ENCODE results near the gene PRDM10.
A peak's percentile ranks its signal among the peaks of the same experiment; 100 is the strongest.
"Not testable (repeated sequence)": the region's sequence is repeated elsewhere in the genome, so short reads cannot be mapped to it uniquely, and the experiment has no call there.

PRDM10 gene, protein sequence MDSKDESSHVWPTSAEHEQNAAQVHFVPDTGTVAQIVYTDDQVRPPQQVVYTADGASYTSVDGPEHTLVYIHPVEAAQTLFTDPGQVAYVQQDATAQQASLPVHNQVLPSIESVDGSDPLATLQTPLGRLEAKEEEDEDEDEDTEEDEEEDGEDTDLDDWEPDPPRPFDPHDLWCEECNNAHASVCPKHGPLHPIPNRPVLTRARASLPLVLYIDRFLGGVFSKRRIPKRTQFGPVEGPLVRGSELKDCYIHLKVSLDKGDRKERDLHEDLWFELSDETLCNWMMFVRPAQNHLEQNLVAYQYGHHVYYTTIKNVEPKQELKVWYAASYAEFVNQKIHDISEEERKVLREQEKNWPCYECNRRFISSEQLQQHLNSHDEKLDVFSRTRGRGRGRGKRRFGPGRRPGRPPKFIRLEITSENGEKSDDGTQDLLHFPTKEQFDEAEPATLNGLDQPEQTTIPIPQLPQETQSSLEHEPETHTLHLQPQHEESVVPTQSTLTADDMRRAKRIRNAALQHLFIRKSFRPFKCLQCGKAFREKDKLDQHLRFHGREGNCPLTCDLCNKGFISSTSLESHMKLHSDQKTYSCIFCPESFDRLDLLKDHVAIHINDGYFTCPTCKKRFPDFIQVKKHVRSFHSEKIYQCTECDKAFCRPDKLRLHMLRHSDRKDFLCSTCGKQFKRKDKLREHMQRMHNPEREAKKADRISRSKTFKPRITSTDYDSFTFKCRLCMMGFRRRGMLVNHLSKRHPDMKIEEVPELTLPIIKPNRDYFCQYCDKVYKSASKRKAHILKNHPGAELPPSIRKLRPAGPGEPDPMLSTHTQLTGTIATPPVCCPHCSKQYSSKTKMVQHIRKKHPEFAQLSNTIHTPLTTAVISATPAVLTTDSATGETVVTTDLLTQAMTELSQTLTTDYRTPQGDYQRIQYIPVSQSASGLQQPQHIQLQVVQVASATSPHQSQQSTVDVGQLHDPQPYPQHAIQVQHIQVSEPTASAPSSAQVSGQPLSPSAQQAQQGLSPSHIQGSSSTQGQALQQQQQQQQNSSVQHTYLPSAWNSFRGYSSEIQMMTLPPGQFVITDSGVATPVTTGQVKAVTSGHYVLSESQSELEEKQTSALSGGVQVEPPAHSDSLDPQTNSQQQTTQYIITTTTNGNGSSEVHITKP

DNA sequence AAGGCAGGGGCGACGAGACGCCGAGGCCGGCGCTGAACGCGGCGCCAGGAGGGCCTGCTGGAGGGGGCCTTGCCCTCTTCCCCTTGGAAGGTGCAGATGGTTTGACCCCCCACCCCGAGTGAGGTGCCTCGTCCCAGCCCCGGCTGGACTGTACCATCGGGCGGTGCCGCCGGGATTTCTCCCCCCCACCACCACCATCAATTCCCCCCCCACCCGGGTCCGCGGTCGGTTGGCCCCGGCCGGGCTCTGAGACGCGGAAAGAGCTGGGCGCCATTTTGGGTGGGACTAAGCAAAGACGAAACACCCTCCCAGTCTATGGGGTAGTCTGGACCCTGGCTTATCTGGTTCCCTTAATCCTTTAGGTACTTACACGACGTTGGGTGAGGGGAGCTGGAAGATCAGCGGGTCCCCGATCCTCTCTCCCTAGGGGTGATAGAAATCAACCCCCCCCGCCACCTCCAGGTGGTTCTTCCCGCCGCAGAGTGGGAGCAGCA lies at the start of gene PRDM10:
Gene PRDM10 (minus strand): TSS at position 484 of the 494 bp plus-strand sequence. CDS start 41,871 bp downstream, outside the sequence.
- DNase-seq (ENCODE audit: low read depth in 2 of 2): peak; percentile 79 to 83

DNA sequence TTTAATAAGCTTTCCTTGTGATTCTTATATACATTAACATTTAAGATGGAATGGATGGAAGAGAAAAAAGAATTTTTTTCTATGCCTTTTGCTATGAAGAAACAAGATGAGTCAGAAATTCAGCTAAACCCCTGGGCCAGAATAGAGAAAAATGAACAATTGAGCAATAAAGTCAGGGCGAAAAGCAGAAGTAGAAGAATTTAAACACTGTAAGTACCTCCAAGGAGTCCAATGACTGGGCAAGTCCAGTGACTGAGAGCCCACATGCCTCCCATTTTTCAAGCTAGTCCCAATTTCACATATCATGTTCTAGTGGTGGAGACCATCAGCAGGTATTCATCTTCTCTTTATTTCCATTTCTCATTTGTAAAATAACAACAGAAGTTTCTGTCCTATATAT lies 48.4 kb upstream of the PRDM10 start:
- DNase-seq (ENCODE audit: low read depth in 2 of 2): no peak

DNA sequence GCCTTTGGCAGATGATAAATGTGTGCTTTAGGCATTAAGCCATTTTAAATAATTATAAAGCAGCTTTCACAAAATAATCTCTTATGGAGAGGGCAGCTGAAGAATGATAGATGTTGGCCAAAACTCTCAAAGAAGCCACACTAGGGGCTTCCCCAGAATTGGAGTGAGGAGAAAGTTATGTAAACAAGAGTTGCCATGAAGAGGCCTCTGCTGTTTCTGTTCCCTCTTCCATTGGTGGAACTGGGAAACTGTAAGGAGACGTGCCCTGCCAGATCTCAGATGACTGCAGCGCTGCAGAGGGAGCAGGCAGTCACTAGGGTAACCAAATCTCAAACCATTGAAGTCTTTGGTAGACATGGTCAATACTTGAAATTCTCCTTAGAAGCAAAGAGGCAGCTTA lies 47.6 kb upstream of the PRDM10 start:
- DNase-seq (ENCODE audit: low read depth in 2 of 2): no peak

DNA sequence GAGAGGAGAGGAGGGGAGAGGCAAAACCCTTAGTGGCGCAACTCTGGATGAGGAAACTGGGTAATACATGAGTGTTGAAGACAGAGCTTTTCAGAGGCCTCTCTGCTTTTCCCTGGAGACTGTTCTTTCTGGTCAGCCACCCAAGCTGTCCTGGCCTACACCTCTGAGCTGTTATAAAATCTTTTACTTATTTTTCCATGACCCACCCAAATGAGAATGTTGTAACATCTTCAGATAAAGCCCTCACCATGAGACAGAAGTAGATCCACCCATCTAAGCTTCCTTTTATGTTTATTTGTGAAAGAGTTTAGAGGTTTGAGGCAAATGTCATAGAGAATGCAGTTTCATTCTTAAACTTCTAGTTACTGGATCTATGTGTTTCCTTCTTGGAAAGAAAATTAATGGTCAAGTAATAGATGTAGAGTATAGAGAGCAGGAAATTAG lies 46.7 kb upstream of the PRDM10 start:
- DNase-seq (ENCODE audit: low read depth in 2 of 2): no peak

DNA sequence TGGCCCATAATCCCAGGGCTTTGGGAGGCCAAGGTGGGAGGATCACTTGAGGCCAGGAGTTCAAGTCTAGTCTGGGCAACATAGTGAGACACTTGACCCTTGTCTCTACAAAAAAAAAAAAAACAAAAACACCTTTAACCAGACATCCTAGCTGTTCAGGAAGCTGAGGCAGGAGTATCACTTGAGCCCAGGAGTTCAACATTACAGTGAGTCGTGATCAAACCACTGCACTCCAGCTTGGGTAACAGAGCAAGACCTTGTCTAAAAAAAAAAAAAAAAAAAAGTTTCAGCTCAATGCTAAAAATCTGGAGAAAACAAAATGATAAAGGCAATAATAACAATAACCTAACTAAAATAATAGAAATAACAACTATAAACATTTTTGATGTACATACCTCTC lies 44.5 kb upstream of the PRDM10 start:
- DNase-seq (ENCODE audit: low read depth in 2 of 2): no peak

DNA sequence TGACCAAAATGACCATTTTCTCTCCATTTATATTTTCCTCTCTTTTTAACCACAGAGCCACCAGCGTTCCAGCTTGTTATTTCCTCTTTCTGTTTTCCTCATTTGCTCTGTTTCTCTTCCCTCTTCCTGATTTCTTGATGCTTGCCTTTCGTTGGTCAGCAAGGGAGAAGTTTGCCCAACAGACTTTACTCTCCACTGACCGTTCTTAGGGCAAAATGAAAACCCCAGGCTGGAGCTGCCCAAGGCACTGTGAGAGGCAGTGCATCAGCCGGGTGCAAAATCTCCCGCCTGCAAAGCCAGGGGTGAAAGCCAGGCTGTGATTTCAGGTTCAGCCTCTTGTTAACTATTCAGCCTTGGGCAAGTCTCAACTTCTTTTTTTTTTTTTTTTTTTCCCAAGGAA lies 40.9 kb upstream of the PRDM10 start:
- DNase-seq (ENCODE audit: low read depth in 2 of 2): no peak

DNA sequence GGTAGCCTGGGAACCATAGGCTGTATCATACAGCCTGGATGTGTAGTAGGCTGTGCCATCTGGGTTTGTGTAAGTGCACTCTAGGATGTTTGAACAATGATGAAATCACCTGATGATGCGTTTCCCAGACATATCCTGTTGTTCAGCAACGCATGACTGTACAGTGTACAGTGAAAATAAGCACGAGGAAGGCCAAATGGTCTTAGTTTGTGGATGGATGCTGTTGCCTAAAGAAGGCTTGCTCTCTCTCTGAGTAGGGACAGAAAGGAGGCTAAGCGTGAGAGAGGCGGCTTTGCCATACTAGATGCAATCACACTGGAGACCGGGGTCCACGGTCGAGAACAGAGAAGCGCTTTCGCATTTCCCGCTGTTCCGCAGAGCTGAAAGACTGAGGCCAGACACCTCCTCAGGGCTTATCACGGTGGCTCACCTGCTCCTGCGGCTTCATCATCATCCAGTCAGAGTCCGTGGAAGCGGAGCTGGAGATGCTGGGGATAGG lies 39.5 kb upstream of the PRDM10 start:
- DNase-seq (ENCODE audit: low read depth in 2 of 2): no peak

DNA sequence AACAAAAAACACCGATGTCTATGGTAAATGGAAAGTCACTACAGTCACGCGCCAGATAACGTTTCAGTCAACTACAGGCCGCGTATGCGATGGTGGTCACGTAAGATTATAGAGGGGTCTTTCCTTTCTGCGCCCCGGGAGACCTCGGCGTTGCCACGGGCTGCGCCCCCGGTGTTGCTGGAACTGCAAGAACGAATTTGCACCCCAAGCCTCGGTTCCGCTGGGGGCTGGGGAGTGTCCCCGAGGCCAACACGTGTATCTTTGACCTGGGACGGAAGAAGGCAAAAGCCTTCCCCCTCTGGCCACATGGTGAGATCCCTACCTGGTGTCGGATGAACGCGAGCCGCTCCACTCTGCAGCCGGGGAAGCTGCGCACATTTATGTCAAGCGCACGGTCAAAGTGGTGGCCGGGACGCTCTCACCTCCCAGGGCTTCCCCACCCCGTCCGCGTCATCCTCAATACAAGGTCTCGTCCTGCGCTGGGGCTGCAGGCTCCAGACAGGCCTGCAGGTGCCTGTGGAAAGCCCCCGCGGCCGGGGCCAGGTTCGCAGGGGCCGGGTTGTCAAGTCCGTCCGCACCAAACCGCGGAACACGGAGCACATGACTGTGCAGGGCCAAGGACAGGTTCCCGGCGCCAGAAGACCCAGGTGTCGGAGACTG lies 37.8 kb upstream of the PRDM10 start:
- DNase-seq (ENCODE audit: low read depth in 2 of 2): no peak

DNA sequence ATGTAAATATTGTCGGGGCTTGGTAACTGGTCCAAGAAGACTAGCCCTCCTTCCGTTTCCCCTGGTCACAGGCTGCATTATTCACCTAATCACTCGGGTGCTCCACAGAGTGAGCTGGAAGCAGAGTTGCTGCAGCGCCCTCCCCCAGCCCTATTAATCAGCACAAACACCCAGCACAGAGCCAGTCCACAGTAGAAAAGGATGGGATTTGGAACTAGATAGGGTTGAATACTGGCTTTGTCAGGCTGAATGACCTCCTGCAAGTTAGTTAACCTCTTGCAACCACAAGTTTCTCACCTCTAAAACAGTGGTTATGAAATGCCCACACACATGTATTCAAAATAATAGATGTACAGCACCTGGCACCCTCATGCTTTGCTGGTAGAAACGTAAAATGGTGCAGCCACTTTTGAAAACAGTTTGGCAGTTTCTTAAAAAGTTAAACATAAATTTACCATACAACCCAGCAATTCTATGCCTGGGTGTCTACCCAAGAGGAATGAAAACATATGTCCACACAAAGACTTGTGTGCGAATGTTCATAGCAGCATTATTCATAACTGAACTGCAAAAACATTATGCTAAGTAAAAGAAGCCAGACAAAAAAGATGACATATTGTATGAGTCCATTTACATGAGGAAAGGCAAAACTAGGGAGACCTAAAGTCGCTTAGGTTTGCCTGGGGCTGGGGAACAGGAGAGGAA lies 35.4 kb upstream of the PRDM10 start:
- no peak for DNase-seq (ENCODE audit: low read depth in 2 of 2)

DNA sequence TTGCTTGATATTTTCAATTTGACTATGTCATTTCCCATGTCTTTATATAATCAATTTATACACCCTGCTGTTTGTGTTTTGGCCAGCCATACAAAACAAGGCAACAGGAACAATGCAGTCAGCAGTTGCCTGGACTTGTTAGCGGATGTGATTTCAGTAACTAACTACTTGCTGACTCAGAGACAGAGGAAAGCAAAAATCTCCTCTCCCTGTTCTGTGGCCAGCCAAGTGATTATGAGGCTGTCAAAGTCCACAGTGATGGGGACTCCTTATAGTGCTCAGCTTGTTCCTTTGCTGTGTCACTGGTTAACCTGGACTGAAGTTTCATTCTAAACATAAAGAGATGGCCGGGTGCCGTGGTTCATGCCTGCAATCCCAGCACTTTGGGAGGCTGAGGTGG lies 34.4 kb upstream of the PRDM10 start:
- DNase-seq (ENCODE audit: low read depth in 2 of 2): no peak

DNA sequence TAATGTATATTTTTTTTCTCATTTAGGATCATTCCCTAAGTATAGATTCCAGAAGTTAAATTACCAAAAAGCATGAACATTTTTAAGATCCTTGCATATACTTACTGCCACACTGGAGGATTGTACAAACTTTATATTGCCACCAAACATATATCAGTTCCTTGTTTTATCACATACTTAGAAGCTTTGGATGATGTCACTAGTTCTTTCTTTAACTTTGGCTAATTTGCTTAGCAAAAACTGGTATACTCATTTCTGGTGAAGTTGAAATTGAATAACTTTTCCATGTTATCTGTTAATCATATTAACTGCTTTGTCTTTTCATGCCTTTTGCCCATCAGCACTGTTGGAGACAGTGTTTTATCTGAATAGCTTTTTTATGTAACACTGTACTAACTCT lies 31.6 kb upstream of the PRDM10 start:
- DNase-seq (ENCODE audit: low read depth in 2 of 2): no peak

DNA sequence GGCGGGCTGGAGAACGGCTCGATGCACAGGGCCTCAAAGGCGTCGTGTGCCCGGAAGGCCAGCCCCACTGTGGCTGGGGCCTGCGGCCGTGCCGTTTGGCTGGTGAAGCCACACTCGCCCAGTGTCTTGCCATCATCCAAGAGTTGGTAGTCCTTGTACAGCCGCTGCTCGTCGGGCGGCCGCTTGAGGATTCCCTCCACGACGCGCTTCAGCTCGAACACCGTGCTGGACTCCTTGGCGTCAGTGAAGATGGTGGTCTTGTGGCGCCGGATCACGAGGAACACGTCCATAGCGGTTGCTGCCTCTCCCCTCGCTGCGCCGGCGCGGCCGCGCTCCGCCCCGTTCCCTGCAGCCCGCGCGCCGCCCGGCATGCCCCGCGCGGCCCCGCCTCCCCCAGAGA lies 30.3 kb upstream of the PRDM10 start:
- no peak for DNase-seq (ENCODE audit: low read depth in 2 of 2)

DNA sequence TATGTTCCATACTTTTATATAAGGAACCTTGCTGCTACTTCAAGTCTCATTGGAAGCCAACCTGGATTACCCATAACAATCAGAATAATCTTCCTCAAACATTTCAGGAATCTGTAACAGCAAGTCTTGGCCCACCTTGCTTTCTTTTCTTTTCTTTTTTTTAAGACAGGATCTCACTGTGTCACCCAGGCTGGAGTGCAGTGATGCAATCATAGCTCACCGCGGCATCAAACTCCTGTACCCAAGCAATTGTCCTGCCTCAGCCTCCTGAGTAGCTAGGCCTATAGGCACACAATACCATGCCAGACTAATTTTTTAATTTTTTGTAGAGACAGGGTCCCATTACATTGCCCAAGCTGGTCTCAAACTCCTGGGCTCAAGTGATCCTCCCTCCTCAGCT lies 29.3 kb upstream of the PRDM10 start:
- no peak for DNase-seq (ENCODE audit: low read depth in 2 of 2)

DNA sequence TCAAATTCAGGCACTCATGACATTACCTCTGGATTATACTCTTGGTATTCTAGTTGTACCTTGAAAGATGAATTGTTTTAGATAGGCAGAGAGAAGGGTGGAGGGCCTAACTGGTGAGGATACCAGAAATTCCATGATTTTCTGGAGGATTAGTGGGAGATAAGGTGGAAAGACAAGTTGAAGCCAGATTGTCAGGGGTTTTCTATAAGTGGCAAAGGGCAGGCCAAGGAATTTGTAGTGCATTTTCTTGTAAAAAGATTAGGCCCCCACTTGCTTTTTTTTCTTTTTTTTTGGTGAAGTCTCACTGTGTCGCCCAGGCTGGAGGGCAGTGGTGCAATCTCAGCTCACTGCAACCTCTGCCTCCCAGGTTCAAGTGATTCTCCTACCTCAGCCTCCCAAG lies 28.4 kb upstream of the PRDM10 start:
- DNase-seq (ENCODE audit: low read depth in 2 of 2): no peak

DNA sequence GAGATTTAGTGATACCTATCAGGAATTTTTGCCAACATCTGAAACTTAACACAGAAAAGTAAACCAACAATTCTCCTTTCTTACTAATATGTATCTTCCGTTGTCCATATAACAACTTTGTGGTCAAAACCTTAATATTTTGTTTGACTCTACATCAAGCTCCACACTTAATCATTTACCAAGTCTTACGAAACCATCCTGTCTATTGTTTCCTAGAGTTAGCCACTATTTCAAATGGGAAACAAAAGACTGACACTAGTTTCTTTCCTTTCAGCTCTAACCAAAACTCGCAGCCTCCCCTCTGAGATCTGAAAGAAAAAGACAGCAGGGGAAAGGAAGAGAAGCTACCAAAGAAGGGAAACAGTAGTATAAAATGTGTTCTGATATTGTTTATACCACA lies 26.5 kb upstream of the PRDM10 start:
- no peak for DNase-seq (ENCODE audit: low read depth in 2 of 2)

DNA sequence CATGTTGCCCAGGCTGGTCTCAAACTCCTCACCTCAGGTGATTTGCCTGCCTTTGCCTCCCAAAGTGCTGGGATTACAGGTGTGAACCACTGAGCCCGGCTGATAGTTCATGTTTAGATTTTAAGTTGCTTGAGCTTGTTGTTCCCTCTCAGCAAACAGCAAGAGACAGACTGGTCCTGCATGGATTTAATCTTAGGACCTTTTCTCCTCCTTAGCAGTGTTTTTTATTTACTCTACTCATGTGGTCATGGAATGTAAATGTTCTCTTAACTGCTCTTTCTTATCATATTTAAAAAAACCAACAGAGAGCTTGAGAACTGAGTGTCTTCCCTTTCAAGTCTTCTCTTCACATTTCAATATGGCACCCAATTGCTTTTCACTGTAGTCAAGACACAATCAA lies 22.7 kb upstream of the PRDM10 start:
- DNase-seq (ENCODE audit: low read depth in 2 of 2): no peak

DNA sequence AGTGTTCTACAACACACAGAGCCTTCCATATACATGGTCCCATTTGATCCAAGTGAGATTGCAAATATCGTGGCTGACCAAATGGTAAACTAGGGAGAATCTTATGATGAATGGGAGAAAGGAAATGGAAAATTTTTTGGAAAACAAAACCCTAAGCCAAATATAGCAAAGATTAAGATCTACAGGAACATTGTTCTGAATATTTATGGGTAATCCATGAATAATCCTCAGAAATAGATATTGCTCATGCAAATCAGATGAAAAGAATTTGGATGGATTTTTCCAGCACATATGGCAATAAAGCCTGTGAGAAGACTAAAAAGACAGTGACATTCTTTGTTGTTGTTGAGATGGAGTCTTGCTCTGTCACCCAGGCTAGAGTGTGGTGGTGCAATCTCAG lies 21.7 kb upstream of the PRDM10 start:
- no peak for DNase-seq (ENCODE audit: low read depth in 2 of 2)

DNA sequence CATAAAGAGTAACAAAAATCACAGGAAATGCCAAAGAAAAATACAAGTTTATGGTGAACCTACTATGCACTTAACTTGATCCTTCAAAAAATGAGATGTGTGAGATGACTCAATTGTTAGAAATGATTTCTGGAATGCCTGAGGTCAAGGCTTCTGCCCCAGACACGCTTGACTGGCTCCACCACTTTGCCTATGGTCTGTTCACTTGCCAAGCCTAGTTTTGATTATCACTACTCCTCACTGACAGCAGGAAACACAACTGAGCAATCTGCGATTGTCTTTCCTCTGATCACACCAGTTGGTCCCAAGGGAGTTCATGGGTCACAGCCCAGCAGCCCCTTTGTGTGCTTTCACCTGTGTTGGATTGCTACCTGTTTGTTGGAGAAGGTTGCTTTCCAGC lies 20.6 kb upstream of the PRDM10 start:
- no peak for DNase-seq (ENCODE audit: low read depth in 2 of 2)

DNA sequence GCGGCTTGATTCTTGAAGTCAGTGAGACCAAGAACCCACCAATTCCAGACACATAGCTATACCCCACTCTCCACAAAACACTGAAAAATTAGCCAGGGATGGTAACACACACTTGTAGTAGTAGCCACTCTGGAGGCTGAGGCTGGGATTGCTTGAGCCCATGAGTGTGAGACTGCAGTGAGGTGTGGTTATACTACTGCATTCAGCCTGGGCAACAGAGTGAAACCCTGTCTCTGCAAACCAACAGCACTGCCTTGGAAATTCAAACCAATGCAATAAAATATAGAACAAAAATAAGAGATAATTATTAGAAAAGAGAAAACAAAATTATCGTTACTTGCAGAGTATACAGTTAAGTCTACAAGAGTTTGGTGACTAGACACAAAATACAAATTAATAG lies 20.2 kb upstream of the PRDM10 start:
- no peak for DNase-seq (ENCODE audit: low read depth in 2 of 2)

DNA sequence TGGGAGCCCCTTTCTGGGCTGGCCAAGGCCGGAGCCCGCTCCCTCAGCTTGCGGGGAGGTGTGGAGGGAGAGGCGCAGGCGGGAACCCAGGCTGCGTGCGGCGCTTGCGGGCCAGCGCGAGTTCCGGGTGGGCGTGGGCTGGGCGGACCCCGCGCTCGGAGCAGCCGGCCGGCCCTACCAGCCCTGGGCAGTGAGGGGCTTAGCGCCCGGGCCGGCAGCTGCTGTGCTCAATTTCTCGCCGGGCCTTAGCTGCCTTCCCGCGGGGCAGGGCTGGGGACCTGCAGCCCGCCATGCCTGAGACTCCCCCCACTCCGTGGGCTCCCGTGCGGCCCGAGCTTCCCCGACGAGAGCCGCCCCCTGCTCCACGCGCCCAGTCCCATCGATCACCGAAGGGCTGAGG lies 19.0 kb upstream of the PRDM10 start:
- not testable (repeated sequence) for DNase-seq (ENCODE audit: low read depth in 2 of 2)

DNA sequence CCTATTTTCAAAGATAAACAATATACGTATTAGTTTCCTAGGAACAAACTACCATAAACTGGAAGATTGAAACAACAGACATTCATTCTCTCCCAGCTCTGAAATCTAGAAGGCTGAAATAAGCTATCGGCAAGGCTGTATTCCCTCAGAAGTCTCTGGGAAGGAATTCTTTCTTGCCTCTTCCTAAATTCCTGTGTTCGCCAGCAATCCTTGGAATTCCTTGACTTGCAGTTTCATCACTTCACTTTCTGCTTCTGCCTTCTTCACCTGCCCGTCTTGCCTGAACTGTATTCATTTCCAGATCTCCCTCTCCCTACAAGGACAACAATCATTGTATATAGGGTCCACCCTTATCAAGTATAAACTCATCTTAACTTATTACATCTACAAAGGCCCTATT lies 17.7 kb upstream of the PRDM10 start:
- DNase-seq (ENCODE audit: low read depth in 2 of 2): no peak
